IMR-90 (cell line): ENCODE results near the gene USP24.

Source experiments
- CEBPB ChIP-seq: IDR thresholded peaks from 2 replicates; pipeline ENCODE4 v1.6.1; 2012; ENCODE audit warnings: low read depth, low read length, improper control_type of control experiment
- CTCF ChIP-seq: conservative IDR thresholded peaks from 2 replicates; pipeline ENCODE4 v1.5.1; 2012; ENCODE audit warnings: mild to moderate bottlenecking, low read depth, low read length, improper control_type of control experiment
- POLR2A ChIP-seq: IDR thresholded peaks from 2 replicates; pipeline ENCODE4 v1.6.1; 2012; ENCODE audit warnings: mild to moderate bottlenecking, low read depth, low read length
- SMC3 ChIP-seq: fragments of 150-350 bp; IDR thresholded peaks from 2 replicates; pipeline ENCODE4 v1.6.1; 2016; ENCODE audit warnings: low read depth, mild to moderate bottlenecking, antibody characterized with exemption, low read length, moderate library complexity

- TF ChIP-seq CTCF (no peak), SMC3 (no peak), POLR2A (no peak), CEBPB (no peak)
Observed at GRCh38 chr1:55120538-55120937, 94.6 kb downstream of the USP24 start.
